ENCODE results near the gene OPRM1. TPM values are rescaled to one million over a fixed set of nuclear protein-coding genes. Genes with fewer than 3 reads are reported as not detected.

OPRM1 gene
- total and polyA plus RNA-seq, 2 of the 8 experiments (the other 6 are each of a cell fraction or from before 2014, with no cell fraction given) = not detected

DNA sequence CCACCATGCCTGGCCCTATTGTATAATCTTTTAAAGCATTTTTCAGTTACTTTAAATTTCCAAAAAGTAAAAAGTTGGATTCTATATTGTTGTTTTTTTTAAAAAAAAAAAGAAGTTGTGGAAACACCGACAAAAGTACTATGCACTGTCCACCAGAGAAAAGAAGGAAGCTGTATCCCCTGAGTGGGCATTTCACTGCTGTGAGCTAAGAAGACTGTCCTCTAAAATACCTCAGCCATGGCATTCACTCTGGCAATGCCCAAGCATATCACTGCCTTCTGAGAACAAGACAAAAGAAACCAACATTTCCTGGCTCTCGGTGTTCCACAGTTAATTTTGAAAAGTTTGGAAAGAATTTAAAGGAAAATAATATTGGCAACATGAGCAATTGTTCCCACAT, 199.8 kb downstream of the OPRM1 start:
- H3K4me2 ChIP-seq (ENCODE audit: insufficient read depth in 1 of 2, low read depth in 2 of 2, low read length in 2 of 2) = no peak overlapping the region
- H3K23me2 ChIP-seq (ENCODE audit: low read depth, low read length) = no peaks in the 10 kb centered on the region
- H2BK5ac ChIP-seq (ENCODE audit: low read depth, low read length) = no peak overlapping the region
- DNase-seq (ENCODE audit: low read depth in 1 of 2, low spot score in 2 of 2) (no peak), FAIRE-seq (no peak)
- no peak overlapping the region for H4K8ac ChIP-seq (ENCODE audit: extremely low read depth, insufficient read depth, low read length)
- H4K5ac ChIP-seq (ENCODE audit: insufficient read length, low read depth, low read length) = no peak overlapping the region
- CTCF ChIA-PET (ENCODE audit: partially characterized antibody) = interaction anchor here (0.5 to 1.1 kb wide), 3 partner anchors 8 to 1599 kb away, joined by 3 read pairs; no protein-coding TSS in a partner anchor
- no peak overlapping the region for H2BK20ac ChIP-seq (ENCODE audit: low read length)
- no peak overlapping the region for H2BK15ac ChIP-seq (ENCODE audit: low read length)
- H3K4me1 ChIP-seq (replicated peaks in 1 of 4; ENCODE audit: control insufficient read depth in 3 of 4, insufficient read depth in 4 of 4, low read length in 3 of 4) = peaks cover 0 to 5% (median under 1%) of the 10 kb centered on the region in 4 experiments; a peak in 2 of 7 replicates
- no peak overlapping the region for H3K23ac ChIP-seq (ENCODE audit: insufficient read length)
- no peaks in the 10 kb centered on the region for H4K20me1 ChIP-seq (replicated peaks in 1 of 2; ENCODE audit: control insufficient read depth in 1 of 2, insufficient read depth in 2 of 2, low read length in 2 of 2)
- no peak overlapping the region for H3K9ac ChIP-seq (replicated peaks in 1 of 4; ENCODE audit: extremely low read depth in 1 of 4, low read depth in 3 of 4, low read length in 3 of 4)
- H3K27me3 ChIP-seq (replicated peaks in 1 of 4; ENCODE audit: control insufficient read depth in 3 of 4, extremely low read depth in 1 of 4, insufficient read depth in 3 of 4, low read length in 3 of 4) = no peaks in the 10 kb centered on the region
- H3K18ac ChIP-seq (ENCODE audit: extremely low read depth, low read length) = no peak overlapping the region
- no peak overlapping the region for H2AFZ ChIP-seq (ENCODE audit: low read length)
- H3K9me3 ChIP-seq (ENCODE audit: insufficient read depth in 2 of 2, low read depth in 1 of 2, low read length in 1 of 2) = no peaks in the 10 kb centered on the region
- no peak overlapping the region for H2BK120ac ChIP-seq (replicated peaks; ENCODE audit: low read depth, low read length)
- H3K14ac ChIP-seq (ENCODE audit: insufficient read length) = no peak overlapping the region
- TF ChIP-seq GABPA (IDR thresholded peaks at IDR 0.05; ENCODE audit: borderline replicate concordance, insufficient read depth, low read length) = no peak
- no peak for TF ChIP-seq NANOG (IDR thresholded peaks at IDR 0.05; ENCODE audit: insufficient read depth, low read depth, low read length, poor library complexity, severe bottlenecking)
- no peak for TF ChIP-seq FOSL1 (IDR thresholded peaks at IDR 0.05; ENCODE audit: insufficient read depth, low read depth, low read length)
- TF ChIP-seq JUND (IDR thresholded peaks at IDR 0.05; ENCODE audit: low read length) = no peak
- no peak for TF ChIP-seq POLR2AphosphoS5 (IDR thresholded peaks at IDR 0.05; ENCODE audit: low read depth, low read length)
- no peak for TF ChIP-seq SIRT6 (IDR thresholded peaks at IDR 0.05; ENCODE audit: low read length)
- no peak for TF ChIP-seq EP300 (IDR thresholded peaks at IDR 0.05; ENCODE audit: borderline replicate concordance in 1 of 2, low read depth in 2 of 2, low read length in 2 of 2)
- TF ChIP-seq POLR2A (IDR thresholded peaks at IDR 0.05; ENCODE audit: control extremely low read depth in 1 of 2, low read depth in 2 of 2, low read length in 2 of 2) = no peak
- WGBS, 2 experiments (ENCODE audit: extremely low coverage in 1 of 2, insufficient coverage in 1 of 2, insufficient read length in 1 of 2, insufficient replicate concordance in 2 of 2, low coverage in 1 of 2, low lambda C conversion rate in 2 of 2, missing lambda C conversion rate in 1 of 2) = 82% methylated on average over 2 of the region's 2 CpGs; no CpG with 5 or more reads in 1 of the 2 experiments
- H3K27ac ChIP-seq (ENCODE audit: low read depth, low read length) = no peak overlapping the region
- no peaks in the 10 kb centered on the region for H3K79me1 ChIP-seq (ENCODE audit: low read depth, low read length)
- no peak overlapping the region for H3K4me3 ChIP-seq (ENCODE audit: extremely low read depth in 1 of 4, insufficient read depth in 2 of 4, low read depth in 3 of 4, low read length in 4 of 4)
- H4K91ac ChIP-seq (replicated peaks; ENCODE audit: insufficient read length, low read length) = no peak overlapping the region
- no peak overlapping the region for H2AK5ac ChIP-seq (ENCODE audit: low read depth, low read length)
- POLR2A ChIA-PET (ENCODE audit: partially characterized antibody) = no interaction called here
- H3K4ac ChIP-seq (replicated peaks; ENCODE audit: insufficient read length, low read depth, low read length) = no peak overlapping the region
- H3K36me3 ChIP-seq (ENCODE audit: control insufficient read depth in 2 of 4, insufficient read depth in 4 of 4, low read length in 3 of 4) = no peaks in the 10 kb centered on the region
- no peaks in the 10 kb centered on the region for H3K79me2 ChIP-seq (ENCODE audit: control insufficient read depth in 1 of 2, insufficient read depth in 2 of 2, low read length in 2 of 2)
- no peak overlapping the region for H3K56ac ChIP-seq (replicated peaks; ENCODE audit: insufficient read length, low read depth, low read length)
- H2BK12ac ChIP-seq (ENCODE audit: low read depth, low read length) = no peak overlapping the region

All from H1 (cell line).